C1 segment of cervical spinal cord (tissue), 14 donors: ENCODE data around the gene FBRS.

Source experiments
- DNase-seq, 14 donors: peaks; one replicate each; lab custom pipeline; 2025; lab: John Stamatoyannopoulos, UW

FBRS gene

DNA sequence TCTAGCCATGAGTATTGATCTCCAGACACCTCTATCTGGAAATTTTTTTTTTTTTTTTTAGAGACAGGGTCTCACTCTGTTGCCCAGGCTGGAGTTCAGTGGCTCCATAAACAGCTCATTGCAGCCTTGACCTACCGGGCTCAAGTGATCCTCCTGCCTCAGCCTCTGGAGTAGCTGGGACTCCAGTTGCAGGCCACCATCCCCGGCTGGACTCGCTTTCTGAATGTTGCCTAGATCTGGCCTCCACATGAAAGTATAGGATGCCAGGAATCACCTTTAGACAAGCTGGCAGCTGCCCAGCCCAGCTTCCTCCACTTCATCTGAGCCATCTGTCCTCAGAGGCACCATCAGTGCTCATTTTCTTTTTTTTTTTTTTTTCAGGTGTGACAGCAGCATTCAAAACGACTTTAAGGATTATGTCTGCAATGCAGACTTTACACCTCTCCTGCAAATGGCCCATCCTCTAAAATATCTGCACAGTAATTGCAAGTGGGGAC, 13.8 kb upstream of the FBRS start:
- DNase-seq = peak in 1 of 14 donors; percentile 83

DNA sequence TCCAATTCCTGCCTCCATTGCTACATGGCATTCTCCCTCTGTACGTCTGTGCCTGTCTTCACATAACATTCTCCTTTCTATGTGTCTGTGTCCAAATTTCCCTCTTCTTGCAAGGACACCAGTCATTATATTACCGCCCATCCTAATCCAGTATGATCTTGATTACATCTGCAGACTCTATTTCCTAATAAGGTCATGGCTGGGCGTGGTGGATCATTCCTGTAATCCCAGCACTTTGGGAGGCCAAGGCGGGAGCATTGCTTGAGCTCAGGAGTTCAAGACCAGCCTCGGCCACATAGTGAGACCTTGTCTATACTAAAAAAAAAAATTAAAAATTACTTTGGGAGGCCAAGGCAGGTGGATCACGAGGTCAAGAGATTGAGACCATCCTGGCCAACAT, 12.5 kb upstream of the FBRS start:
- DNase-seq = no peak

DNA sequence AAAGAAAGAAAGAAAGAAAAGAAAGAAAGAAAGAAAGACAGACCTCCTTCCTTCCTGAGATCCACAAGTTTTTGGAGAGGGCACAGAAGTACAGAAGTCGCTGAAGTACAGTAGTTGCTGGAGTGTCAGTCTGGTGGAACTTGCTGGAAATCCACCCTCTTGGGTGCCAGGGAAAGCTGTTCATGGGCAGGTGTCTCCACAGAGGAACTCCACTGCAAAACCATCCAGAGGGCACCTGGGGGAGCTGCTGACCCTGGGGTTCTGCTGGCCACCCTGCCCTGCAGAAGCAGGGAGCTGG, 11.0 kb upstream of the FBRS start:
- DNase-seq = no peak

GRCh38 chr16:30649725-30650368, 8.4 kb upstream of the FBRS start:
- DNase-seq = peak in 2 of 14 donors; percentile 68 to 69

GRCh38 chr16:30650369-30651123, 7.7 kb upstream of the FBRS start, which contains the start of gene PRR14:
Gene PRR14 (plus strand): TSS chr16:30650960. CDS start chr16:30651646, 686 bp downstream.
- DNase-seq = peak; percentile 94 to 100 (median 99)

DNA sequence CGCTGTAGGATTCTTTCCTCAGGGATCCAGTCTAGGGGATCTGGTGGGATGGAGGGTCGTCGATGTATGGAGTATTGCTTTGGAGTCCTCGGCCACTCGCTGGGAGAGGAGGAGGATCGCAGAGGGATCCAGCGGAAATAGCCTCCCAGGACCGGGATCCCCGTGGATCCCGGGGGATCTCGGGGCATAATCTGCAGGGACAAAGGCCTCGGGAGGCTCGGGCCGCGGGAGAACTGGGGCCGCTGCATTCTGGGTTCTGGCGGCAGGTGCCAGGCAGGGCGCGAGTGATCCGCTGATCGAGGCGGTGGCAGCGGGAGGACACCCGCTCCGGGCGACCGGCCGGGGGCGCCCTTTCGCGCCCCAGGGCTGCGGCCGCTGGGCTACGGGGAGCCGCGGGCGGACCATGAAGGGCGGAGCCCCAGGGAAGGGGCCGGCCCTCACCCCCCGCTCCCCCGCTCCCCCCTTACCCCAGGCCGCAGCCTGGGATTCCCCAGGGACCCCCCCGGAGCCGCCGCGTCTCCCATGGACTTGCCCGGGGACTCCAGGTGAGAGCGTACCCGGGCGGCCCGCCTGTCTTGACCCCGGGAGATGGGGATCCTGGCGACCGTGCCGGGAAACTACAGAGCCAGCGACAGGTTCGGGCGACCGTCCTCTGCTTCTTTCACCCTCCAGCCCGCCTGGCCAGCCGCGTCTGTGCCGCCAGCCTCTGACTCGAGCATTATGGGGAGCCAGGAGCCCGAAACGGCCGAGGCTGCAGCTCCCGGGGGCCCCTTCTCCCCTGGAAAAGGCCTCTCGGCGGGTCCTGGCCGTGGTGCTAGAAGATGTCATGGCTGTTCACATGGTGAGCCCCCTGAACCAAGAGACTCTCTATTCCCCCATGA, 6.9 kb upstream of the FBRS start:
- peak in 12 of 14 donors; percentile 12 to 79 (median 54) for DNase-seq

DNA sequence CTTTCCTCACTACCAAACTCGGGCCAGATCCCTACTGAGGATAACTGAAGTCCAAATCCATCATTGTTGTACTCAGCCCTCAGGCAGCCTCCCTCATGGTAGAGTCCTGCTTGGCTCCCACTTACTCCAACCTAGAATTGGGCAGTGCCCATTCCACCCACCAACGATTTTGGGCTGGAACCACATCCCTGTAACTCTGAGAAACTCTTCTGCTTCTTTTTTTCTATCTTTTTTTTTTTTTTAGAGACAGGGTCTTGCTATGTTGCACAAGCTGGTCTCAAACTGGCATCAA, 6.3 kb upstream of the FBRS start:
- no peak for DNase-seq

DNA sequence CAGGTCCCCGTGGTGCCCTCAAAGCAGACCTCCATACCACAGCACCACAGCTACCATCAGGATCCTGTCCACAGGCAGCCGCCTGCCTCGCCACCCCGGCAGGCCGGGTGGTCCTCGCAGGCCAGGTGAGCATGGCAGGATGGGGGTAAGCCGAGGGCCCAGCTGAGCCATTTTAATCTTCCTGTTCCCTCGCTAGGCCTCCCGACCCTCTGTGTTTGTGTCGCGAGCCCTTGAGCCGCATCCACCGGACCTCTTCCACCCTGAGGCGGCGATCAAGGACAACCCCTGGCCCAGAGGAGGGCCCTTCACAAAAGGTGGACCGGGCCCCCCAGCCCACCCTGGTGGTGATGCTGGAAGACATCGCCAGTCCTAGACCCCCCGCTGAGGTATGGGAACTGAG, 5.5 kb upstream of the FBRS start:
- DNase-seq = no peak

- DNase-seq = no peak
Observed at GRCh38 chr16:30654856-30655255, 3.4 kb upstream of the FBRS start.

- no peak for DNase-seq
Observed at GRCh38 chr16:30655815-30656347, 2.4 kb upstream of the FBRS start.

- no peak for DNase-seq
Observed at GRCh38 chr16:30656388-30656787, 1.8 kb upstream of the FBRS start.

- DNase-seq = no peak
Observed at GRCh38 chr16:30656974-30657865, 1.0 kb upstream of the FBRS start.

GRCh38 chr16:30658731-30659506, 688 bp downstream of the FBRS start:
- peak in 11 of 14 donors; percentile 88 to 99 (median 97) for DNase-seq

DNA sequence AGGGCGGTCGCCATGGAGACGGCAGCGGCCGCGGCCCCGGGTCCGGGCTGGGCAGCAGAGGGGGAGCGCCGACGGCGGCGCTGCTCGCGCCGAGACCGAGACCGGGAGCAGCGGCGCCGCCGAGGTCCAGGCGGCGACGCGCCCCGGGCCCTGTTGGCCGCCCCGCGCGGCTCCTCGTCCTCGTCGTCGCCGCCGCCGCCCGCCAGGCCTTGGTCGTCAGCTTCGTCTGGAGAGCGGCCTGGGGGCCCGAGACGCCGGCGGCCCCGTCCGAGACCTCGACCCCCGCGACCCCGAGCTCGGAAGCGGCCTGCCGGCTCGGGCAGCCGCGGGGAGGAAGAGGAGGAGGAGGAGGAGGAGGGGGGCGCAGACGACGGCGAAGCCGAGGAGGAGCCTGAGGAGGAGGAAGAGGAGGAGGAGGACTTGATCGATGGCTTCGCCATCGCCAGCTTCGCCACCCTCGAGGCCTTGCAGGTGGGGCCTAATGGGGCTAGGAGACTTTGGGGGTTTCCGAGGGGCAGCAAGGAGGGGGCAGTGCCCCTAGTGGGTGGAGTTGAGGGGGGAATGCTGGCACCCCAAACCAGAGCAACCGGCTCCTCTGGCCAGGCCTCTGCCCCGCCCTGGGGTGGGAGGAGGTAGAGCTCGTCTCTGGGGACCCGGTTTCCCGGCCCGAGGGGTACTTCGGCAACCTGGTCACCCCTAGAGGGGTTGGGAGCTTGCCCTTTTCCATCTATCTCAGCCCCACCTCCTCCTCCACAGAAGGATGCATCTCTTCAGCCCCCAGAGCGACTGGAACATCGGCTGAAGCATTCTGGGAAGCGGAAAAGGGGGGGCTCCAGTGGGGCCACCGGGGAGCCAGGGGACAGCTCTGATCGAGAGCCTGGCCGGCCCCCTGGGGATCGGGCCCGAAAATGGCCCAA, 1.5 kb downstream of the FBRS start:
- peak in 3 of 14 donors; percentile 4 to 26 (median 10) for DNase-seq

- no peak for DNase-seq
Observed at GRCh38 chr16:30660424-30661261, 2.4 kb downstream of the FBRS start.

GRCh38 chr16:30662449-30662848, 4.2 kb downstream of the FBRS start:
- no peak for DNase-seq

- no peak for DNase-seq
Observed at GRCh38 chr16:30663038-30663437, 4.8 kb downstream of the FBRS start.

GRCh38 chr16:30663820-30664219, 5.6 kb downstream of the FBRS start:
- DNase-seq = no peak
